ENCODE results near the gene CTNND2. TPM values are rescaled to one million over a fixed set of nuclear protein-coding genes. Genes with fewer than 3 reads are reported as not detected.

CTNND2 gene
- total and polyA plus RNA-seq, 3 donors from 2014 or later = 9.1 to 17.2 (median 11.3) TPM

DNA sequence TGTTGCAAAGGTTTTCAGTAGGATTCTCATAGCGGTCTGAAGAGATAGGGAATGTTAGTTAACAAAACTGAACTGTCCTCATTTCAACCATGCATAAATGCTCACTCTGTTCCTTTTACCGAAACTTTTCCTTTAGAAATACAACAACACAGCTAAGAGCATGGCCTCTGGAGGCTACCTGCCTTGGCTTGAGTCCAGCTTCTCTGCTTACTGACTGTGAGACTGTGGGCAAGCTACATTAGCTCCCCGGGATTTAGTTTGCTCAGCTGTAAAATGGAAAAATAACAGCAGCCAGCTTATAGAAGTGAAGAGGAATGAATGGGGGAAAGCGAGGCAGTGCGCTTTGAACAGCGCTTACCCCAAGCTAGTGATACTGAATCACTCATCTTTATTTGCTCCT, 635.4 kb downstream of the CTNND2 start:
- DNase-seq = no peak
- intact Hi-C loops (cut with DNase I; ENCODE audit: low total_unique reads) = no loop called here
- no peaks in the 10 kb centered on the region for H3K4me1 ChIP-seq
- no peaks in the 10 kb centered on the region for H3K36me3 ChIP-seq (ENCODE audit: low read depth, missing control alignments)
- no peak overlapping the region for H3K4me3 ChIP-seq
- no peaks in the 10 kb centered on the region for H3K9me3 ChIP-seq
- TF ChIP-seq POLR2A (IDR thresholded peaks at IDR 0.05) (no peak), CTCF (IDR thresholded peaks at IDR 0.05) (no peak)
- H3K27me3 ChIP-seq = no peaks in the 10 kb centered on the region
- no peak overlapping the region for H3K27ac ChIP-seq
- WGBS, 2 donors = 87 to 88% methylated on average over 6 of the region's 6 CpGs

DNA sequence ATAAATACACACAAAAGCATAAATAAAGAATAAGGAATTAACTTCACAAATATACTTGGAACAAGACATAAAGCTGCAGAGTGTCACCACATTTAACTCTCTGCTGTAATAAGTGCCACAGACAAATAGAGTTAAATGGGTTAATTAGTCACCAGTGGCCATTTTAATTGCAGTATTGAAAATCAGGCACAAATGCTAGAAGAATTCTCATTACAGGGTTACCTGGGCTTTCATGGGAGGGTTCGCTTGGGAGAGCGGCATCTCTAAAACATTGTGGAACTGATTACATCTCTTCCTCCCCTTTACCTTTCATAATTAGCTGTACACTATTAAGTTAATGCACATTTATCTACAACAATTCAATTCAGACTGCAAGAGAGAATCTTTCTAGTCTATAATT, 637.9 kb downstream of the CTNND2 start:
- Histone ChIP-seq H3K9me3 (no peaks in the 10 kb centered on the region), H3K27me3 (no peaks in the 10 kb centered on the region), H3K27ac (no peak overlapping the region), H3K4me1 (no peaks in the 10 kb centered on the region), H3K4me3 (no peak overlapping the region), H3K36me3 (ENCODE audit: low read depth, missing control alignments) (no peaks in the 10 kb centered on the region)
- intact Hi-C loops (cut with DNase I; ENCODE audit: low total_unique reads) = no loop called here
- DNase-seq = no peak
- TF ChIP-seq CTCF (IDR thresholded peaks at IDR 0.05) (no peak), POLR2A (IDR thresholded peaks at IDR 0.05) (no peak)
- WGBS, 2 donors = 79 to 90% methylated on average over 2 of the region's 2 CpGs

DNA sequence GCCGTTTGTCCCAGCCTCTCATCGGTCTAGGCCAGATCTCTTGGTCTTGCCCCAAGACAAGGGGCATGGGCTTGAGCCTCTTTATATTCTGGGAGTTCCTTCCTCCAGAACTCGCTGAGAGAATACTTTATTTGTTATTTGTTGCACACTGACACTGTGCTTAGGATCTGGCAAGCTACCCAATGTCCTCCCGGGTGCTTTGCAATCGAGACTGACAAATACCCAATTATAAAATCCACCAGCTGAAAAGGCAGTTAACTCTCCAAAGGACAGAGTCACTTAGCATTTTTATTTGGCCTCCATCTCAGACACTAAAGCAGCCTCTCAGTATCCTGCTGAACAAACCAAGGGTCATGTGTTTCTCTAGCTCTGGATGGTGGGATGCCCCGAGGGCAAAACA, 643.0 kb downstream of the CTNND2 start:
- intact Hi-C loops (cut with DNase I; ENCODE audit: low total_unique reads) = no loop called here
- no peak for TF ChIP-seq CTCF (IDR thresholded peaks at IDR 0.05)
- TF ChIP-seq POLR2A (IDR thresholded peaks at IDR 0.05) = no peak
- no peak for DNase-seq
- 72 to 76% methylated on average over 6 of the region's 6 CpGs for WGBS, 2 donors
- Histone ChIP-seq H3K36me3 (ENCODE audit: low read depth, missing control alignments) (no peaks in the 10 kb centered on the region), H3K9me3 (no peaks in the 10 kb centered on the region), H3K4me1 (no peaks in the 10 kb centered on the region), H3K4me3 (no peak overlapping the region), H3K27ac (no peak overlapping the region), H3K27me3 (no peaks in the 10 kb centered on the region)

- TF ChIP-seq POLR2A (IDR thresholded peaks at IDR 0.05) = no peak
- intact Hi-C loops (cut with DNase I; ENCODE audit: low total_unique reads) = no loop called here
- H3K27me3 ChIP-seq = no peaks in the 10 kb centered on the region
- H3K36me3 ChIP-seq (ENCODE audit: low read depth, missing control alignments) = no peaks in the 10 kb centered on the region
- no peaks in the 10 kb centered on the region for H3K4me1 ChIP-seq
- no peak for DNase-seq
- no peaks in the 10 kb centered on the region for H3K9me3 ChIP-seq
- WGBS, 2 donors = 88 to 91% methylated on average over 5 of the region's 5 CpGs
- no peak overlapping the region for H3K4me3 ChIP-seq
- H3K27ac ChIP-seq = no peak overlapping the region
Measured at GRCh38 chr5:11258001-11258400, 646.2 kb downstream of the CTNND2 start.

DNA sequence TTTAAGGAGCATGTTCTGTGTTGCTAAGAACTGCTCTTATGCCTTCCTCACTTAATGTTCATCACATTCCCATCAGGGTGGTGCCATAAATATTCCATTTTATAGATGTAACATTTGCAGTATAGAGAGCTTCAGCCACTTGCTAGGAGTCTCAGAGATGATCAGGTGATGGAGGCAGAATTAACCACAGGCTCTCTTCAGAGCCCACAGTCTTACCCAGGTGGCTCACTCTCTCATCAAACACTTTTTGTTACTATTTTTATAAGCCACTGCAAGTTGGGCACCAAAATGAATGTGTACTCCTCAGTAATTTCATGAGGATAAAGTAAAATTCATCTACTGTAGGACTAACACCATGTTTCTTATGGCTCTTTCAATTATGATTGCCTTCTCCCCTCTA, 651.7 kb downstream of the CTNND2 start:
- Histone ChIP-seq H3K36me3 (ENCODE audit: low read depth, missing control alignments) (no peaks in the 10 kb centered on the region), H3K27me3 (no peaks in the 10 kb centered on the region), H3K4me1 (no peaks in the 10 kb centered on the region), H3K4me3 (no peak overlapping the region), H3K27ac (no peak overlapping the region), H3K9me3 (no peaks in the 10 kb centered on the region)
- TF ChIP-seq CTCF (IDR thresholded peaks at IDR 0.05) (no peak), POLR2A (IDR thresholded peaks at IDR 0.05) (no peak)
- DNase-seq = no peak
- intact Hi-C loops (cut with DNase I; ENCODE audit: low total_unique reads) = no loop called here
